Measurements from ENCODE around the gene TEX10.

TEX10 gene

DNA sequence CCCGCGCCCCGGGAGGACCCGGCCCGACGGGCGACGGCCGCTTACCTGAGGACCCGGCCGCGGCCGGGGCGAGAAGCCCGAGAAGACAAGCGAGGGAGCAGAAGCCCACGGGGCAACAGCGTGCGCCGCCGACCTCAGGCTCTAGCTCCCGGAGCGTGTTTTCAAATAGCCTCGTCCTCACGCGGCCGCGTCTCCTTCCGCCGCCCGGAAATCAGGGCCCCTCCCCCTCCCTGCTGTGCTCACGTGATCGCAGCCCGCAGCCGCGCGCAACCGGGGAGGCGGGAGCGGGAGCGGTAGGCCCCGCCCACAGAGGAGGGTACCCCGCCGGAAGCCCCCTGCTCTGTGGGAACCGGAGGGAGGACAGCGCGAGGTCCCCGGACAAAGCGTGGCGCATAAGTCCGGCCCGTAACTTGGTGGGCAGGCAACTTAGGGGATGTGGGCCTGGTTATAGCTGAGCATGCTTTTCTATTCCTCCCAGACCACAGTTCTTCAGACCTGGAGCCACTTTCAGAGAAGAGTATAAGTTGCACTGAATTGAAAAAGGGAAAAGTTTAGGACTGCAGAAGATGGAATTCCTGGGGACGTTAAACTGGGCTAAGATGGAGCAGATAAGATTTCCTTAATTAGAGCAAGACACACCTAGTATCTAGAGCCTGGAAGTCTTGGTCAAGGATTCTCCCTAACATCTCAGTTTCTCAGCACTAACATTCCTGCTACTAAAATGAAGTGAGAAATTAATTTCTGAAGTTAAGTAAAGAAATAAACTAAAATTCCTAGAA, at the start of gene TEX10:
Gene TEX10, minus strand, starts transcription at position 216 of the 779 bp plus-strand sequence. CDS start 3,579 bp downstream, outside the sequence.
- H3K4me1 ChIP-seq (ENCODE audit: control insufficient read depth, insufficient read depth, low read length): no peaks in the 10 kb centered on the region
- H3K36me3 ChIP-seq (ENCODE audit: control insufficient read depth in 2 of 2, insufficient read depth in 1 of 2, low read length in 2 of 2): peaks cover 0 to 11% of the 10 kb centered on the region in 2 experiments; a peak in 1 of 3 replicates
- H3K9me3 ChIP-seq (ENCODE audit: control insufficient read depth, insufficient read depth, low read depth, low read length): no peaks in the 10 kb centered on the region
- POLR2A ChIA-PET: interaction anchor here (1.1 to 1.9 kb wide), 6 partner anchors 9 to 74 kb away, joined by 3 to 10 read pairs (median 4); partner anchors contain the start of gene MSANTD3
- CTCF ChIA-PET: interaction anchor here (0.6 to 3.2 kb wide), 4 partner anchors 15 to 249 kb away, joined by 3 to 20 read pairs (median 4); no protein-coding TSS in a partner anchor
- H3K27ac ChIP-seq (ENCODE audit: extremely low read depth, low read depth, low read length): peak within 1 kb of the TSS; percentile 80
- H3K4me3 ChIP-seq (ENCODE audit: low read depth, low read length): peak within 1 kb of the TSS; percentile 69
- TF ChIP-seq, protein P1, sequence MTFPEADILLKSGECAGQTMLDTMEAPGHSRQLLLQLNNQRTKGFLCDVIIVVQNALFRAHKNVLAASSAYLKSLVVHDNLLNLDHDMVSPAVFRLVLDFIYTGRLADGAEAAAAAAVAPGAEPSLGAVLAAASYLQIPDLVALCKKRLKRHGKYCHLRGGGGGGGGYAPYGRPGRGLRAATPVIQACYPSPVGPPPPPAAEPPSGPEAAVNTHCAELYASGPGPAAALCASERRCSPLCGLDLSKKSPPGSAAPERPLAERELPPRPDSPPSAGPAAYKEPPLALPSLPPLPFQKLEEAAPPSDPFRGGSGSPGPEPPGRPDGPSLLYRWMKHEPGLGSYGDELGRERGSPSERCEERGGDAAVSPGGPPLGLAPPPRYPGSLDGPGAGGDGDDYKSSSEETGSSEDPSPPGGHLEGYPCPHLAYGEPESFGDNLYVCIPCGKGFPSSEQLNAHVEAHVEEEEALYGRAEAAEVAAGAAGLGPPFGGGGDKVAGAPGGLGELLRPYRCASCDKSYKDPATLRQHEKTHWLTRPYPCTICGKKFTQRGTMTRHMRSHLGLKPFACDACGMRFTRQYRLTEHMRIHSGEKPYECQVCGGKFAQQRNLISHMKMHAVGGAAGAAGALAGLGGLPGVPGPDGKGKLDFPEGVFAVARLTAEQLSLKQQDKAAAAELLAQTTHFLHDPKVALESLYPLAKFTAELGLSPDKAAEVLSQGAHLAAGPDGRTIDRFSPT (tag by site-specific recombination; IDR thresholded peaks at IDR 0.05): peak; percentile 26; the same call in 1 of the 2 replicates
- TF ChIP-seq, protein P2, sequence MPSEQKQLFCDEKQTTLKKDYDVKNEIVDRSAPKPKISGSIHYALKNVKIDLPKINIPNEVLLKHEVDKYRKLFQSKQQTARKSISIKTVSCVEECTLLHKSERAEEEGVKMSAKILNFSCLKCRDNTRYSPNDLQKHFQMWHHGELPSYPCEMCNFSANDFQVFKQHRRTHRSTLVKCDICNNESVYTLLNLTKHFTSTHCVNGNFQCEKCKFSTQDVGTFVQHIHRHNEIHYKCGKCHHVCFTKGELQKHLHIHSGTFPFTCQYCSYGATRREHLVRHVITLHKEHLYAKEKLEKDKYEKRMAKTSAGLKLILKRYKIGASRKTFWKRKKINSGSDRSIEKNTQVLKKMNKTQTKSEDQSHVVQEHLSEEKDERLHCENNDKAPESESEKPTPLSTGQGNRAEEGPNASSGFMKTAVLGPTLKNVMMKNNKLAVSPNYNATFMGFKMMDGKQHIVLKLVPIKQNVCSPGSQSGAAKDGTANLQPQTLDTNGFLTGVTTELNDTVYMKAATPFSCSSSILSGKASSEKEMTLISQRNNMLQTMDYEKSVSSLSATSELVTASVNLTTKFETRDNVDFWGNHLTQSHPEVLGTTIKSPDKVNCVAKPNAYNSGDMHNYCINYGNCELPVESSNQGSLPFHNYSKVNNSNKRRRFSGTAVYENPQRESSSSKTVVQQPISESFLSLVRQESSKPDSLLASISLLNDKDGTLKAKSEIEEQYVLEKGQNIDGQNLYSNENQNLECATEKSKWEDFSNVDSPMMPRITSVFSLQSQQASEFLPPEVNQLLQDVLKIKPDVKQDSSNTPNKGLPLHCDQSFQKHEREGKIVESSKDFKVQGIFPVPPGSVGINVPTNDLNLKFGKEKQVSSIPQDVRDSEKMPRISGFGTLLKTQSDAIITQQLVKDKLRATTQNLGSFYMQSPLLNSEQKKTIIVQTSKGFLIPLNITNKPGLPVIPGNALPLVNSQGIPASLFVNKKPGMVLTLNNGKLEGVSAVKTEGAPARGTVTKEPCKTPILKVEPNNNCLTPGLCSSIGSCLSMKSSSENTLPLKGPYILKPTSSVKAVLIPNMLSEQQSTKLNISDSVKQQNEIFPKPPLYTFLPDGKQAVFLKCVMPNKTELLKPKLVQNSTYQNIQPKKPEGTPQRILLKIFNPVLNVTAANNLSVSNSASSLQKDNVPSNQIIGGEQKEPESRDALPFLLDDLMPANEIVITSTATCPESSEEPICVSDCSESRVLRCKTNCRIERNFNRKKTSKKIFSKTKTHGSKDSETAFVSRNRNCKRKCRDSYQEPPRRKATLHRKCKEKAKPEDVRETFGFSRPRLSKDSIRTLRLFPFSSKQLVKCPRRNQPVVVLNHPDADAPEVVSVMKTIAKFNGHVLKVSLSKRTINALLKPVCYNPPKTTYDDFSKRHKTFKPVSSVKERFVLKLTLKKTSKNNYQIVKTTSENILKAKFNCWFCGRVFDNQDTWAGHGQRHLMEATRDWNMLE (tag by site-specific recombination; conservative IDR thresholded peaks at IDR 0.05; ENCODE audit: low read depth): 0 out of 2 replicates have a peak, but pooled peaks have one; percentile 34
- TF ChIP-seq ZFP69B (tag by site-specific recombination; IDR thresholded peaks at IDR 0.05) (0 out of 2 replicates have a peak, but pooled peaks have one; percentile 12), ZNF37A (tag by site-specific recombination; IDR thresholded peaks at IDR 0.05) (no peak), GLI2 (tag by site-specific recombination; IDR thresholded peaks at IDR 0.05; ENCODE audit: borderline replicate concordance, low read depth) (no peak), ZNF266 (tag by site-specific recombination; IDR thresholded peaks at IDR 0.05; ENCODE audit: low read depth) (no peak), ZNF138 (tag by site-specific recombination; IDR thresholded peaks at IDR 0.05; ENCODE audit: borderline replicate concordance) (no peak), ZNF48 (tag by site-specific recombination; IDR thresholded peaks at IDR 0.05) (no peak), ZNF843 (tag by site-specific recombination; IDR thresholded peaks at IDR 0.05) (no peak), ZNF776 (tag by site-specific recombination; IDR thresholded peaks at IDR 0.05; ENCODE audit: borderline replicate concordance) (no peak), ZNF473 (tag by site-specific recombination; IDR thresholded peaks at IDR 0.05) (no peak), ZNF530 (tag by site-specific recombination; IDR thresholded peaks at IDR 0.05; ENCODE audit: low read depth) (no peak), ZNF211 (tag by site-specific recombination; IDR thresholded peaks at IDR 0.05; ENCODE audit: low read depth) (no peak), ZNF514 (tag by site-specific recombination; IDR thresholded peaks at IDR 0.05) (no peak), ZNF610 (tag by site-specific recombination; IDR thresholded peaks at IDR 0.05; ENCODE audit: borderline replicate concordance) (no peak)
- TF ChIP-seq, protein P3, sequence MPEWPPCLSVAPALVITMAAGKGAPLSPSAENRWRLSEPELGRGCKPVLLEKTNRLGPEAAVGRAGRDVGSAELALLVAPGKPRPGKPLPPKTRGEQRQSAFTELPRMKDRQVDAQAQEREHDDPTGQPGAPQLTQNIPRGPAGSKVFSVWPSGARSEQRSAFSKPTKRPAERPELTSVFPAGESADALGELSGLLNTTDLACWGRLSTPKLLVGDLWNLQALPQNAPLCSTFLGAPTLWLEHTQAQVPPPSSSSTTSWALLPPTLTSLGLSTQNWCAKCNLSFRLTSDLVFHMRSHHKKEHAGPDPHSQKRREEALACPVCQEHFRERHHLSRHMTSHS (tag by site-specific recombination; IDR thresholded peaks at IDR 0.05): no peak
- TF ChIP-seq, protein P4, sequence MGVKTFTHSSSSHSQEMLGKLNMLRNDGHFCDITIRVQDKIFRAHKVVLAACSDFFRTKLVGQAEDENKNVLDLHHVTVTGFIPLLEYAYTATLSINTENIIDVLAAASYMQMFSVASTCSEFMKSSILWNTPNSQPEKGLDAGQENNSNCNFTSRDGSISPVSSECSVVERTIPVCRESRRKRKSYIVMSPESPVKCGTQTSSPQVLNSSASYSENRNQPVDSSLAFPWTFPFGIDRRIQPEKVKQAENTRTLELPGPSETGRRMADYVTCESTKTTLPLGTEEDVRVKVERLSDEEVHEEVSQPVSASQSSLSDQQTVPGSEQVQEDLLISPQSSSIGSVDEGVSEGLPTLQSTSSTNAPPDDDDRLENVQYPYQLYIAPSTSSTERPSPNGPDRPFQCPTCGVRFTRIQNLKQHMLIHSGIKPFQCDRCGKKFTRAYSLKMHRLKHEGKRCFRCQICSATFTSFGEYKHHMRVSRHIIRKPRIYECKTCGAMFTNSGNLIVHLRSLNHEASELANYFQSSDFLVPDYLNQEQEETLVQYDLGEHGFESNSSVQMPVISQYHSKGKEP (tag by site-specific recombination; IDR thresholded peaks at IDR 0.05): no peak
- TF ChIP-seq, protein P5, sequence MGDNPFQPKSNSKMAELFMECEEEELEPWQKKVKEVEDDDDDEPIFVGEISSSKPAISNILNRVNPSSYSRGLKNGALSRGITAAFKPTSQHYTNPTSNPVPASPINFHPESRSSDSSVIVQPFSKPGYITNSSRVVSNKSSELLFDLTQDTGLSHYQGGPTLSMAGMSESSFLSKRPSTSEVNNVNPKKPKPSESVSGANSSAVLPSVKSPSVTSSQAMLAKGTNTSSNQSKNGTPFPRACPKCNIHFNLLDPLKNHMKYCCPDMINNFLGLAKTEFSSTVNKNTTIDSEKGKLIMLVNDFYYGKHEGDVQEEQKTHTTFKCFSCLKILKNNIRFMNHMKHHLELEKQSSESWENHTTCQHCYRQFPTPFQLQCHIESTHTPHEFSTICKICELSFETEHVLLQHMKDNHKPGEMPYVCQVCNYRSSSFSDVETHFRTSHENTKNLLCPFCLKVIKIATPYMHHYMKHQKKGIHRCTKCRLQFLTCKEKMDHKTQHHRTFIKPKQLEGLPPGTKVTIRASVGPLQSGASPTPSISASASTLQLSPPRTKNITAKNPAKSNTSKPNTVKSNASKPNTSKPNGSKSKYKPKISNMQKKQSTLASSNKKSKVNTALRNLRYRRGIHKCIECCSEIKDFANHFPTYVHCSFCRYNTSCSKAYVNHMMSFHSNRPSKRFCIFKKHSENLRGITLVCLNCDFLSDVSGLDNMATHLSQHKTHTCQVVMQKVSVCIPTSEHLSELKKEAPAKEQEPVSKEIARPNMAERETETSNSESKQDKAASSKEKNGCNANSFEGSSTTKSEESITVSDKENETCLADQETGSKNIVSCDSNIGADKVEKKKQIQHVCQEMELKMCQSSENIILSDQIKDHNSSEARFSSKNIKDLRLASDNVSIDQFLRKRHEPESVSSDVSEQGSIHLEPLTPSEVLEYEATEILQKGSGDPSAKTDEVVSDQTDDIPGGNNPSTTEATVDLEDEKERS (tag by site-specific recombination; IDR thresholded peaks at IDR 0.05): no peak
- TF ChIP-seq, protein P6, sequence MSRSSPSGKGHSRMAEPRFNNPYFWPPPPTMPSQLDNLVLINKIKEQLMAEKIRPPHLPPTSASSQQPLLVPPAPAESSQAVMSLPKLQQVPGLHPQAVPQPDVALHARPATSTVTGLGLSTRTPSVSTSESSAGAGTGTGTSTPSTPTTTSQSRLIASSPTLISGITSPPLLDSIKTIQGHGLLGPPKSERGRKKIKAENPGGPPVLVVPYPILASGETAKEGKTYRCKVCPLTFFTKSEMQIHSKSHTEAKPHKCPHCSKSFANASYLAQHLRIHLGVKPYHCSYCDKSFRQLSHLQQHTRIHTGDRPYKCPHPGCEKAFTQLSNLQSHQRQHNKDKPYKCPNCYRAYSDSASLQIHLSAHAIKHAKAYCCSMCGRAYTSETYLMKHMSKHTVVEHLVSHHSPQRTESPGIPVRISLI (tag by site-specific recombination; IDR thresholded peaks at IDR 0.05): no peak
- TF ChIP-seq, protein P7, sequence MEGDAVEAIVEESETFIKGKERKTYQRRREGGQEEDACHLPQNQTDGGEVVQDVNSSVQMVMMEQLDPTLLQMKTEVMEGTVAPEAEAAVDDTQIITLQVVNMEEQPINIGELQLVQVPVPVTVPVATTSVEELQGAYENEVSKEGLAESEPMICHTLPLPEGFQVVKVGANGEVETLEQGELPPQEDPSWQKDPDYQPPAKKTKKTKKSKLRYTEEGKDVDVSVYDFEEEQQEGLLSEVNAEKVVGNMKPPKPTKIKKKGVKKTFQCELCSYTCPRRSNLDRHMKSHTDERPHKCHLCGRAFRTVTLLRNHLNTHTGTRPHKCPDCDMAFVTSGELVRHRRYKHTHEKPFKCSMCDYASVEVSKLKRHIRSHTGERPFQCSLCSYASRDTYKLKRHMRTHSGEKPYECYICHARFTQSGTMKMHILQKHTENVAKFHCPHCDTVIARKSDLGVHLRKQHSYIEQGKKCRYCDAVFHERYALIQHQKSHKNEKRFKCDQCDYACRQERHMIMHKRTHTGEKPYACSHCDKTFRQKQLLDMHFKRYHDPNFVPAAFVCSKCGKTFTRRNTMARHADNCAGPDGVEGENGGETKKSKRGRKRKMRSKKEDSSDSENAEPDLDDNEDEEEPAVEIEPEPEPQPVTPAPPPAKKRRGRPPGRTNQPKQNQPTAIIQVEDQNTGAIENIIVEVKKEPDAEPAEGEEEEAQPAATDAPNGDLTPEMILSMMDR (tag by site-specific recombination; IDR thresholded peaks at IDR 0.05): no peak
